SK-N-SH (cell line): ENCODE data around the gene WDTC1.

Experiments
- CTCF ChIP-seq: fragments of 200-600 bp; sonication (generic); IDR thresholded peaks from 2 replicates; pipeline ENCODE4 v1.6.1; 2017; ENCODE audit warnings: antibody characterized with exemption, mild to moderate bottlenecking, moderate library complexity
- POLR2AphosphoS5 ChIP-seq: IDR thresholded peaks from 2 replicates; pipeline ENCODE4 v1.6.1; 2012; ENCODE audit warnings: low read depth, low read length
- USF1 ChIP-seq: IDR thresholded peaks from 2 replicates; pipeline ENCODE4 v1.4.0; 2012; ENCODE audit warnings: low read depth, borderline replicate concordance

- TF ChIP-seq POLR2AphosphoS5: no peak
- no peak for TF ChIP-seq CTCF
- TF ChIP-seq USF1: no peak
Measured at GRCh38 chr1:27336756-27337155, 102.3 kb downstream of the WDTC1 start.
